HCT116 (cell line): ENCODE results near the gene PARVB. TPM values are rescaled to one million over a fixed set of nuclear protein-coding genes. Genes with fewer than 3 reads are reported as not detected.

Source experiments
- ATAC-seq: fragments of 200-7000 bp; cut with Tn5 transposase; 2 replicates; pipeline ENCODE4 v1.9.1; 2020; ENCODE audit warnings: mild to moderate bottlenecking, moderate library complexity
- BruUV-seq: library from RNA; stranded (reverse); fragments of 400-500 nt; replicated peaks from 2 replicates; lab custom pipeline; 2021; lab: Mats Ljungman, UMichigan
- CTCF ChIA-PET: fragments of 300-600 bp; sonication (Branson Sonifier 250); formaldehyde crosslinking; loops from one replicate; lab custom pipeline; 2021; ENCODE audit warnings: antibody characterized with exemption; lab: Charles Lee
- POLR2A ChIA-PET: fragments of 300-600, 350-600 bp; sonication (Branson Sonifier 250); formaldehyde crosslinking; loops from one replicate; lab custom pipeline; 2021; ENCODE audit warnings: antibody characterized with exemption; lab: Charles Lee
- RAD21 ChIA-PET, 2 experiments: fragments of 300-600 bp; sonication (Branson Sonifier 250); formaldehyde crosslinking; loops; one replicate each; lab custom pipeline; 2023; ENCODE audit warnings: low total read pairs in 2 of 2; ENCODE audit not compliant: uncharacterized antibody in 2 of 2, unreplicated experiment in 2 of 2, low non-redundant PET in 1 of 2; lab: Charles Lee
- DNase-seq: peaks from one replicate; pipeline ENCODE4 v3.0.0-alpha.2; 2010; ENCODE audit warnings: low read depth, low spot score
- H2AFZ ChIP-seq: fragments of 200-600 bp; shearing (Covaris generic), sonication (generic); 2 replicates; pipeline ENCODE4 v1.6.1; 2017; ENCODE audit warnings: low read depth, mixed run types, mixed read lengths, antibody characterized with exemption, low read length; ENCODE audit not compliant: poor library complexity, severe bottlenecking
- H3K27ac ChIP-seq: 2 replicates; pipeline ENCODE4 v1.5.1; 2012; ENCODE audit warnings: low read depth, low read length
- H3K27me3 ChIP-seq: fragments of 200-600 bp; sonication (generic); 2 replicates; pipeline ENCODE4 v1.6.1; 2016; ENCODE audit warnings: mixed run types, low read length, mixed read lengths; ENCODE audit not compliant: insufficient read depth
- H3K36me3 ChIP-seq, 2 experiments: fragments of 200-500 bp in 1 of 2; fragments of 200-600 bp in 1 of 2; sonication (Bioruptor generic) in 1 of 2; sonication (generic) in 1 of 2; 2 replicates each; pipeline versions ENCODE4 v1.5.1 to v1.6.1; 2014 to 2016; ENCODE audit warnings: low read length in 2 of 2, inconsistent platforms in 1 of 2, mixed read lengths in 1 of 2, mixed run types in 1 of 2; ENCODE audit not compliant: insufficient read depth in 2 of 2, control insufficient read depth in 1 of 2
- H3K4me1 ChIP-seq, 2 experiments: fragments of 200-600 bp in 1 of 2; sonication (generic) in 1 of 2; 2 replicates each; pipeline versions ENCODE4 v1.5.1 to v1.6.1; 2012 to 2017; ENCODE audit warnings: low read length in 2 of 2, inconsistent platforms in 1 of 2, mild to moderate bottlenecking in 1 of 2, mixed read lengths in 1 of 2, mixed run types in 1 of 2, moderate library complexity in 1 of 2; ENCODE audit not compliant: insufficient read depth in 2 of 2, control insufficient read depth in 1 of 2
- H3K4me2 ChIP-seq: fragments of 200-600 bp; sonication (generic); 2 replicates; pipeline ENCODE4 v1.6.1; 2017; ENCODE audit warnings: mixed run types, low read length, mixed read lengths
- H3K4me3 ChIP-seq, 2 experiments: fragments of 200-600 bp in 1 of 2; sonication (generic) in 1 of 2; replicated peaks in 1 of 2; 2 replicates each; pipeline ENCODE4 v1.5.1; 2011 to 2016; ENCODE audit warnings: low read length in 2 of 2, control low read depth in 1 of 2, low read depth in 1 of 2, mild to moderate bottlenecking in 1 of 2, mixed read lengths in 1 of 2, mixed run types in 1 of 2
- H3K79me2 ChIP-seq: fragments of 200-600 bp; sonication (generic); 2 replicates; pipeline ENCODE4 v1.6.1; 2017; ENCODE audit warnings: mild to moderate bottlenecking, mixed run types, low read length, moderate library complexity, mixed read lengths; ENCODE audit not compliant: insufficient read depth
- H3K9ac ChIP-seq: fragments of 200-600 bp; sonication (generic); 2 replicates; pipeline ENCODE4 v1.6.1; 2016; ENCODE audit warnings: low read length, mixed read lengths
- H3K9me2 ChIP-seq: fragments of 200-600 bp; sonication (generic), shearing (Covaris generic); 2 replicates; pipeline ENCODE4 v1.6.1; 2017; ENCODE audit warnings: mixed run types, mild to moderate bottlenecking, moderate library complexity; ENCODE audit not compliant: insufficient read depth
- H3K9me3 ChIP-seq, 2 experiments: fragments of 200-500 bp in 1 of 2; fragments of 200-600 bp in 1 of 2; sonication (Bioruptor generic) in 1 of 2; sonication (generic) in 1 of 2; 2 replicates each; pipeline ENCODE4 v1.6.1; 2014 to 2017; ENCODE audit warnings: low read length in 2 of 2, mixed read lengths in 2 of 2, inconsistent platforms in 1 of 2, low read depth in 1 of 2, mild to moderate bottlenecking in 1 of 2, mixed run types in 1 of 2, moderate library complexity in 1 of 2; ENCODE audit not compliant: control insufficient read depth in 1 of 2, insufficient read depth in 1 of 2
- H4K20me1 ChIP-seq: fragments of 200-600 bp; sonication (generic), shearing (Covaris generic); 2 replicates; pipeline ENCODE4 v1.6.1; 2017; ENCODE audit warnings: mixed run types, mild to moderate bottlenecking, moderate library complexity; ENCODE audit not compliant: insufficient read depth
- CBX3 ChIP-seq: IDR thresholded peaks from 2 replicates; pipeline ENCODE4 v1.6.1; 2012; ENCODE audit warnings: low read depth
- EGR1 ChIP-seq: IDR thresholded peaks from 2 replicates; pipeline ENCODE4 v1.6.1; 2012; ENCODE audit warnings: low read depth
- EZH2phosphoT487 ChIP-seq: fragments of 200-600 bp; IDR thresholded peaks from 2 replicates; pipeline ENCODE4 v1.6.1; 2018; ENCODE audit warnings: antibody characterized with exemption, borderline replicate concordance
- FOSL1 ChIP-seq: IDR thresholded peaks from 2 replicates; pipeline ENCODE4 v1.6.1; 2012; ENCODE audit warnings: low read depth
- MAX ChIP-seq: IDR thresholded peaks from 2 replicates; pipeline ENCODE4 v1.6.1; 2012
- POLR2AphosphoS5 ChIP-seq: IDR thresholded peaks from 2 replicates; pipeline ENCODE4 v1.6.1; 2011; ENCODE audit warnings: mild to moderate bottlenecking, low read depth, low read length, moderate library complexity
- REST ChIP-seq: IDR thresholded peaks from 2 replicates; pipeline ENCODE4 v1.6.1; 2012; ENCODE audit warnings: low read depth
- SP1 ChIP-seq: IDR thresholded peaks from 2 replicates; pipeline ENCODE4 v1.6.1; 2012; ENCODE audit warnings: low read depth
- SRF ChIP-seq: IDR thresholded peaks from 2 replicates; pipeline ENCODE4 v1.6.1; 2012; ENCODE audit warnings: low read depth
- TCF7L2 ChIP-seq: IDR thresholded peaks from 2 replicates; pipeline ENCODE4 v1.7.0; 2011; ENCODE audit warnings: borderline replicate concordance, inconsistent platforms; ENCODE audit not compliant: insufficient read depth, insufficient read length; ENCODE audit errors: extremely low read depth
- ZBTB33 ChIP-seq: IDR thresholded peaks from 2 replicates; pipeline ENCODE4 v1.6.1; 2011; ENCODE audit warnings: mild to moderate bottlenecking, low read length, moderate library complexity; ENCODE audit not compliant: insufficient replicate concordance; ENCODE audit errors: extremely low read depth
- ZNF274 ChIP-seq: fragments of 200-500 bp; sonication (Bioruptor generic); IDR thresholded peaks from 2 replicates; pipeline ENCODE4 v1.6.1; 2014; ENCODE audit warnings: mild to moderate bottlenecking, low read depth, low read length, inconsistent platforms
- intact Hi-C: fragments of 100-400 bp; cut with micrococcal nuclease; formaldehyde crosslinking; loops from 2 replicates; pipeline ENCODE4 v1.10.0; 2022
- total RNA-seq: library from RNA; stranded (reverse); gene quantifications from one replicate; pipeline ENCODE4 v1.2.1, GENCODE V29; 2021; ENCODE audit not compliant: unreplicated experiment

The PARVB gene
- total RNA-seq, 1 experiment from 2014 or later, result 21.4 TPM

- no peaks in the 10 kb centered on the region for H3K4me1 ChIP-seq
- RAD21 ChIA-PET, result no interaction called here
- TF ChIP-seq EZH2phosphoT487, result no peak
- TF ChIP-seq EGR1, result no peak
- TF ChIP-seq ZBTB33, result no peak
- TF ChIP-seq POLR2AphosphoS5, result no peak
- no peak for TF ChIP-seq ZNF274
- TF ChIP-seq CBX3, result no peak
- no peak for TF ChIP-seq MAX
- TF ChIP-seq TCF7L2, result no peak
- TF ChIP-seq SRF, result no peak
- TF ChIP-seq FOSL1, result no peak
- TF ChIP-seq SP1, result no peak
- TF ChIP-seq REST, result no peak
- TF ChIP-seq, all 23 proteins: peak for 0
- H3K9ac ChIP-seq, result no peak overlapping the region
- no peak overlapping the region for H3K27ac ChIP-seq
- H3K79me2 ChIP-seq, result no peaks in the 10 kb centered on the region
- no TSS peak for BruUV-seq
- no peak overlapping the region for H3K4me3 ChIP-seq
- H3K4me2 ChIP-seq, result no peak overlapping the region
- H3K36me3 ChIP-seq, result no peaks in the 10 kb centered on the region
- no peaks in the 10 kb centered on the region for H3K27me3 ChIP-seq
- no peaks in the 10 kb centered on the region for H3K9me2 ChIP-seq
- CTCF ChIA-PET, result no interaction called here
- POLR2A ChIA-PET, result no interaction called here
- no peak overlapping the region for H2AFZ ChIP-seq
- no peaks in the 10 kb centered on the region for H4K20me1 ChIP-seq
- H3K9me3 ChIP-seq, result no peaks in the 10 kb centered on the region
- ATAC-seq, result no peak
- no peak for DNase-seq
- intact Hi-C loops, result no loop called here
These were observed 142.6 kb downstream of the PARVB start for GRCh38 chr22:44166498-44167276.
